Activated T-cell treated with anti-CD3 and anti-CD28 coated beads for 4 hours (primary cell): Measurements from ENCODE around the gene ABCA13.

Experiments
- DNase-seq: peaks from one replicate; pipeline ENCODE4 v3.0.0-alpha.2; 2020

The ABCA13 gene

DNA sequence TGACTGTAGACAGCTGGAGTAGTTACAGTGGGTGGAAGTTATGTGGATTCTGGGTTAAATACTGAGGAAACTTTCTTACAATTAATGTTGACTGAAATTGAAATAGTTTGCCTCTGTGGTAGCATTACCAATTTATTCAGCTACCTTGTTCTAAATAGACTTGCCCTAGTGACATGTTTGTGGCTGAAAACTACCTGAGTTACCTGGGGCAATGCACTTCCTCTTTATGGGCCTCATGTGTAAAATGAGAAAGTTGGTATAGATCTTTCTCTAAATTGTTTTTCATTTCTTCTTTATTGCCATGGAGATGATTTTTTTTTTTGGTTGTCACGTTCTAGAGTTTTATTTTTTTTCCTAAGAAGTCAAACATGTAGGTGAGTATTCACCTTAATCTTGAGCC, 500.4 kb downstream of the ABCA13 start:
- no peak for DNase-seq

DNA sequence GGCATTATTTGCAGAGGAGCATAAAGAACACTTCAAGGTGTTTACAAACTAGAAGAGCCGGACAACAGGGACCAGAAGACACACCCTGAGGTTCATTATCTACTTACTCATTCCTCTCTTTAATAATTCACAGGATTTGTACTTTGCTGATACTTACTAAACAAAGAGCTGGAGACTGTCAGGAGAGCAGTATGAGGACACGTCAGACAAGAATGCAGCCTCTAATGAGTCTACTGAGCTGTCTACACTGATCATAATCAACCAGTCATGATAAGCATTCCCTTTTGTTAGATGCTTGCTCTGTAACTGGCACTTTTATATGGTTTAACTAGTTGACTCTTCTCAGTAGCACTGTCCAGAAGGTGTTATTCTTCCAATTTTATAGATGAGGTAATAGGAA, 509.7 kb downstream of the ABCA13 start:
- DNase-seq = no peak

DNA sequence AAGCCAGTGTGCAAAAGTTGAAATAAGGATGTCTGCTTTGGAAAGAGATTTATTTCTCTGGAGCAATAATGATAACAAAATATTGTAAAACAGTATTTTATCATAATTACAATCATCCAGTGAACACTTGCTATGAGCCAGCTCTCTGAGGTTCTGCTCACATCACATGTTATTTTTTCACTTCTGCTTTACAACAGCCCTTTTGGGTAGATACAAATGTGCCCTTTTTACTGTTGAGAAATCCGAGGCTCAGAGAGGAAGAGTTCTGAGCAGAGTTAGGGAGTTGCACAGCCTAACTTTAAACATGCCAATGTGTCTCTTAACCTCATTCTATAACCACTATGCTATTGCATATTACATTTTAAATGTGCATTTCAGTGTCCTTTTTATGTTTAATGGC, 520.5 kb downstream of the ABCA13 start:
- no peak for DNase-seq
